Measurements from ENCODE around the gene APBA1. TPM values are rescaled to one million over a fixed set of nuclear protein-coding genes. Genes with fewer than 3 reads are reported as not detected.

Gene APBA1
- total RNA-seq, 4 donors from 2014 or later: 1.3 to 8.0 (median 1.7) TPM

GRCh38 chr9:69421908-69422801 lies 250.0 kb downstream of the APBA1 start:
- no peak overlapping the region for H3K4me3 ChIP-seq
- TF ChIP-seq CTCF (IDR thresholded peaks at IDR 0.05) (peak; percentile 36 to 87 (median 82)), POLR2A (IDR thresholded peaks at IDR 0.05) (no peak)
- H3K36me3 ChIP-seq: no peaks in the 10 kb centered on the region
- DNase-seq: no peak
- H3K27ac ChIP-seq: no peak overlapping the region
- H3K9me3 ChIP-seq: no peaks in the 10 kb centered on the region
- 46 to 47% methylated on average over 14 of the region's 16 CpGs for WGBS, 2 donors
- H3K27me3 ChIP-seq: no peaks in the 10 kb centered on the region
- H3K4me1 ChIP-seq: no peaks in the 10 kb centered on the region
- intact Hi-C loops (cut with DNase I): loop anchor here (5.0 to 10.0 kb wide), 2 partner anchors 125 to 453 kb away; no protein-coding TSS in a partner anchor

DNA sequence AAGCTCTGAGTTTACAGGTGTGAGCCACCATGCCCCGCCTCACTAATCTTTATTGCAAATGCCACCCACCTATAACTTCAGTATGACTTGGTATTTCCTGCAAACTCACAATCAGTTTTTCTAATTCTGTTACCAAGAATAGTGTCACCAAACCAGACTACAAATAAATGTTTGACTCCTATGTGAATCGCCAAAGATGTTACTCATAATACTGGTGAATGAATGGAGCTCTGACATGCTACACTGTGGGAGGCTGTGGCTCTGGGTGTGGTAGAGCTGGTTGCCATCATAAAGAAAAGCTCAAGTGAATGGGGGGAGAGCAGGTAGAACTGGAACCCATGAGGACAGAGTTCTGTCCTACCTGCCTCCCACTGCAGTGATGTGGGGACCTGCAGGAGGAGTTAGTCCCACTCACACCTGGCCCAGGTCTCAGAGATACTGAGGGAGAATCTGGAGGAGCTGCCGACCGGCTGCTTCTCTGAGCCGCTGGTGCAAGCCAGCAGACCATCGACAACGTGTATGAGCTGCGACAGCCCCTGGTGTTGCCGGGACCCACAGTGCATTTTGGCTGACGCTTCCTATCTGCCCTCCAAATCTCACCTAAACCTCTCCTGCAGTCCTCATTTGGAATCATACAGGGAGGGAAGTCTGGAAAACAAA lies 251.4 kb downstream of the APBA1 start:
- no peaks in the 10 kb centered on the region for H3K27me3 ChIP-seq
- H3K4me3 ChIP-seq: no peak overlapping the region
- TF ChIP-seq CTCF (IDR thresholded peaks at IDR 0.05) (no peak), POLR2A (IDR thresholded peaks at IDR 0.05) (no peak)
- no peaks in the 10 kb centered on the region for H3K9me3 ChIP-seq
- H3K36me3 ChIP-seq: no peaks in the 10 kb centered on the region
- 73 to 81% methylated on average over 7 to 9 of the region's 10 CpGs for WGBS, 2 donors
- no peak overlapping the region for H3K27ac ChIP-seq
- no peaks in the 10 kb centered on the region for H3K4me1 ChIP-seq
- intact Hi-C loops (cut with DNase I): loop anchor here (5.0 to 10.0 kb wide), 2 partner anchors 127 to 454 kb away; no protein-coding TSS in a partner anchor
- DNase-seq: no peak

- Histone ChIP-seq H3K27ac (no peak overlapping the region), H3K9me3 (no peaks in the 10 kb centered on the region), H3K27me3 (no peaks in the 10 kb centered on the region), H3K36me3 (no peaks in the 10 kb centered on the region), H3K4me3 (peak overlapping the region in 1 of 4 donors; percentile 43), H3K4me1 (peaks cover 0 to 6% (median 0%) of the 10 kb centered on the region in 3 donors)
- intact Hi-C loops (cut with DNase I): no loop called here
- no peak for DNase-seq
- 53 to 86% methylated on average over 4 to 7 of the region's 20 CpGs for whole genome bisulfite sequencing, 2 donors
- TF ChIP-seq CTCF (IDR thresholded peaks at IDR 0.05) (peak in 4 of 6 experiments; percentile 19 to 53 (median 36)), POLR2A (IDR thresholded peaks at IDR 0.05) (no peak)
Observed at GRCh38 chr9:69412741-69413150, 259.4 kb downstream of the APBA1 start.

- Histone ChIP-seq H3K4me1 (peaks cover 0 to 6% (median 0%) of the 10 kb centered on the region in 3 donors), H3K27ac (no peak overlapping the region)
Observed at GRCh38 chr9:69411931-69412740, 260.0 kb downstream of the APBA1 start.

More at GRCh38 chr9:69411931-69412740, 260.0 kb downstream of the APBA1 start:
- TF ChIP-seq CTCF (IDR thresholded peaks at IDR 0.05): no peak
- no peak for TF ChIP-seq POLR2A (IDR thresholded peaks at IDR 0.05)
- Histone ChIP-seq H3K27me3 (no peaks in the 10 kb centered on the region), H3K9me3 (no peaks in the 10 kb centered on the region), H3K36me3 (no peaks in the 10 kb centered on the region), H3K4me3 (no peak overlapping the region)
- DNase-seq: no peak
- 71 to 78% methylated on average over 32 to 34 of the region's 52 CpGs for WGBS, 2 donors
- intact Hi-C loops (cut with DNase I): no loop called here
